H9 (cell line): ENCODE data around the gene RASGEF1C. TPM values are rescaled to one million over a fixed set of nuclear protein-coding genes. Genes with fewer than 3 reads are reported as not detected.

Experiments
- DNase-seq: peaks from one replicate; pipeline ENCODE4 v3.0.0-alpha.2; 2017
- H2AFZ ChIP-seq: one replicate; pipeline ENCODE4 v1.6.1; 2013; ENCODE audit warnings: mild to moderate bottlenecking, low read length, control low read depth, moderate library complexity
- H2AK5ac ChIP-seq: 2 replicates; pipeline ENCODE4 v1.6.1; 2013; ENCODE audit warnings: low read length, control low read depth, mixed read lengths; ENCODE audit not compliant: insufficient read length
- H2BK120ac ChIP-seq: one replicate; pipeline ENCODE4 v1.6.1; 2013; ENCODE audit warnings: low read depth, mild to moderate bottlenecking, low read length, control low read depth, inconsistent platforms; ENCODE audit not compliant: poor library complexity, severe bottlenecking
- H2BK12ac ChIP-seq: 2 replicates; pipeline ENCODE4 v1.6.1; 2013; ENCODE audit warnings: low read length, control low read depth, mixed read lengths, low read depth; ENCODE audit not compliant: insufficient read length
- H2BK15ac ChIP-seq: 2 replicates; pipeline ENCODE4 v1.6.1; 2013; ENCODE audit warnings: low read depth, low read length, control low read depth
- H2BK20ac ChIP-seq: one replicate; pipeline ENCODE4 v1.6.1; 2013; ENCODE audit warnings: low read depth, mild to moderate bottlenecking, low read length, control low read depth, inconsistent platforms; ENCODE audit not compliant: poor library complexity, severe bottlenecking
- H2BK5ac ChIP-seq: 2 replicates; pipeline ENCODE4 v1.6.1; 2013; ENCODE audit warnings: low read length, control low read depth, mixed read lengths; ENCODE audit not compliant: insufficient read length
- H3K14ac ChIP-seq: 2 replicates; pipeline ENCODE4 v1.6.1; 2013; ENCODE audit warnings: low read length, control low read depth; ENCODE audit not compliant: insufficient read depth
- H3K18ac ChIP-seq: 2 replicates; pipeline ENCODE4 v1.6.1; 2013; ENCODE audit warnings: low read depth, mild to moderate bottlenecking, mixed read lengths, low read length, control low read depth; ENCODE audit not compliant: insufficient read length
- H3K23ac ChIP-seq: 2 replicates; pipeline ENCODE4 v1.6.1; 2013; ENCODE audit warnings: low read length, control low read depth, mixed read lengths, low read depth; ENCODE audit not compliant: insufficient read length
- H3K23me2 ChIP-seq: 2 replicates; pipeline ENCODE4 v1.6.1; 2013; ENCODE audit warnings: low read depth, mild to moderate bottlenecking, mixed read lengths, low read length, control low read depth; ENCODE audit not compliant: insufficient read length, poor library complexity, severe bottlenecking
- H3K27ac ChIP-seq: 2 replicates; pipeline ENCODE4 v1.5.1; 2013; ENCODE audit warnings: low read length, control low read depth, mixed read lengths, low read depth; ENCODE audit not compliant: insufficient read length
- H3K27me3 ChIP-seq: 2 replicates; pipeline ENCODE4 v1.6.1; 2013; ENCODE audit warnings: low read length, control low read depth, inconsistent platforms; ENCODE audit not compliant: insufficient read depth
- H3K4ac ChIP-seq: 2 replicates; pipeline ENCODE4 v1.6.1; 2013; ENCODE audit warnings: low read depth, mild to moderate bottlenecking, control low read depth, inconsistent platforms, low read length, moderate library complexity
- H3K4me1 ChIP-seq: 2 replicates; pipeline ENCODE4 v1.6.1; 2013; ENCODE audit warnings: low read length, control low read depth, inconsistent platforms; ENCODE audit not compliant: insufficient read depth
- H3K4me2 ChIP-seq: 2 replicates; pipeline ENCODE4 v1.6.1; 2013; ENCODE audit warnings: low read length, control low read depth, mixed read lengths; ENCODE audit not compliant: insufficient read length, insufficient read depth
- H3K56ac ChIP-seq: 2 replicates; pipeline ENCODE4 v1.6.1; 2013; ENCODE audit warnings: low read depth, mild to moderate bottlenecking, mixed read lengths, low read length, control low read depth; ENCODE audit not compliant: insufficient read length
- H3K79me1 ChIP-seq: 2 replicates; pipeline ENCODE4 v1.6.1; 2013; ENCODE audit warnings: low read depth, mild to moderate bottlenecking, moderate library complexity, low read length, control low read depth, inconsistent platforms; ENCODE audit not compliant: insufficient read depth, poor library complexity, severe bottlenecking
- H3K79me2 ChIP-seq: 2 replicates; pipeline ENCODE4 v1.6.1; 2013; ENCODE audit warnings: low read length, control low read depth, inconsistent platforms; ENCODE audit not compliant: insufficient read depth
- H3K9ac ChIP-seq: 2 replicates; pipeline ENCODE4 v1.6.1; 2013; ENCODE audit warnings: low read length, control low read depth, mixed read lengths; ENCODE audit not compliant: insufficient read length; ENCODE audit errors: extremely low read depth
- H3K9me3 ChIP-seq: one replicate; pipeline ENCODE4 v1.6.1; 2013; ENCODE audit warnings: low read depth, low read length, inconsistent platforms; ENCODE audit not compliant: control insufficient read depth
- H3T11ph ChIP-seq: one replicate; pipeline ENCODE4 v1.6.1; 2013; ENCODE audit warnings: mild to moderate bottlenecking, low read length, control low read depth, inconsistent platforms
- H4K20me1 ChIP-seq: one replicate; pipeline ENCODE4 v1.6.1; 2013; ENCODE audit not compliant: control insufficient read depth, insufficient read length, insufficient read depth
- H4K5ac ChIP-seq: 2 replicates; pipeline ENCODE4 v1.6.1; 2013; ENCODE audit warnings: low read depth, mild to moderate bottlenecking, mixed read lengths, low read length, control low read depth; ENCODE audit not compliant: insufficient read length
- H4K8ac ChIP-seq: replicated peaks from 2 replicates; pipeline ENCODE4 v1.6.1; 2013; ENCODE audit warnings: low read length, control low read depth, mixed read lengths, low read depth; ENCODE audit not compliant: insufficient read length
- H4K91ac ChIP-seq: 2 replicates; pipeline ENCODE4 v1.6.1; 2013; ENCODE audit warnings: low read depth, mild to moderate bottlenecking, moderate library complexity, mixed read lengths, low read length, control low read depth; ENCODE audit not compliant: insufficient read length
- H3K27ac Mint-ChIP-seq, 3 experiments: 2 replicates in 2 of 3; 3 replicates in 1 of 3; pipeline ENCODE4 v1.8.0; 2020 to 2021; ENCODE audit warnings: mixed read lengths in 3 of 3, mild to moderate bottlenecking in 1 of 3, moderate library complexity in 1 of 3
- H3K27me3 Mint-ChIP-seq: 2 replicates; pipeline ENCODE4 v1.8.0; 2021; ENCODE audit warnings: low read depth, mild to moderate bottlenecking, moderate library complexity, mixed read lengths
- H3K36me3 Mint-ChIP-seq, 3 experiments: 2 replicates in 2 of 3; 3 replicates in 1 of 3; pipeline ENCODE4 v1.8.0; 2020 to 2021; ENCODE audit warnings: low read depth in 3 of 3, mixed read lengths in 3 of 3; ENCODE audit not compliant: insufficient read depth in 1 of 3
- H3K4me1 Mint-ChIP-seq, 2 experiments: 2 replicates each; pipeline ENCODE4 v1.8.0; 2020; ENCODE audit warnings: mixed read lengths in 2 of 2
- H3K4me3 Mint-ChIP-seq, 2 experiments: 2 replicates in 1 of 2; 3 replicates in 1 of 2; pipeline ENCODE4 v1.8.0; 2020 to 2021; ENCODE audit warnings: mild to moderate bottlenecking in 2 of 2, mixed read lengths in 2 of 2, moderate library complexity in 1 of 2
- H3K9me3 Mint-ChIP-seq, 2 experiments: 2 replicates in 1 of 2; 3 replicates in 1 of 2; pipeline ENCODE4 v1.8.0; 2020; ENCODE audit warnings: mild to moderate bottlenecking in 2 of 2, mixed read lengths in 2 of 2, moderate library complexity in 1 of 2
- CTCF ChIP-seq: fragments of 200-600 bp; sonication (generic); conservative IDR thresholded peaks from 3 replicates; pipeline ENCODE4 v1.8.0; 2021; ENCODE audit warnings: antibody characterized with exemption, mild to moderate bottlenecking
- WGBS: extraction: QIAGEN DNeasy Blood & Tissue Kit; methylation state at CpG from one replicate; pipeline ENCODE4 v1.1.7; 2013; ENCODE audit warnings: missing lambda C conversion rate, low lambda C conversion rate, mixed read lengths; ENCODE audit not compliant: insufficient read length; ENCODE audit errors: extremely low coverage; 5-methylcytosine and 5-hydroxymethylcytosine counted together
- total RNA-seq: library from RNA; stranded (reverse); gene quantifications from 2 replicates; pipeline ENCODE4 v1.2.1, GENCODE V29; 2021

Gene RASGEF1C
- total RNA-seq, 1 experiment from 2014 or later: 0.83 TPM

GRCh38 chr5:180173875-180174586 is 35.0 kb downstream of the RASGEF1C start:
- TF ChIP-seq CTCF: no peak
- H3K14ac ChIP-seq: no peak overlapping the region
- no peak overlapping the region for H2AFZ ChIP-seq
- Mint-ChIP-seq H3K27ac (no peak overlapping the region; a peak in 1 of 7 replicates), H3K36me3 (no peaks in the 10 kb centered on the region), H3K4me1 (peaks cover 7 to 23% of the 10 kb centered on the region in 2 experiments), H3K27me3 (no peaks in the 10 kb centered on the region), H3K4me3 (peak overlapping the region in 1 of 2 experiments; percentile 25; a peak in 1 of 5 replicates), H3K9me3 (no peaks in the 10 kb centered on the region)
- H2BK12ac ChIP-seq: no peak overlapping the region
- H3K27ac ChIP-seq: no peak overlapping the region
- no peak overlapping the region for H2AK5ac ChIP-seq
- no peak for DNase-seq
- H2BK5ac ChIP-seq: no peak overlapping the region
- peak overlapping the region; percentile 47 for H4K8ac ChIP-seq
- H3T11ph ChIP-seq: no peak overlapping the region
- no peak overlapping the region for H3K4ac ChIP-seq
- H3K9me3 ChIP-seq: no peaks in the 10 kb centered on the region
- no peak overlapping the region for H2BK120ac ChIP-seq
- no peak overlapping the region for H4K91ac ChIP-seq
- no peaks in the 10 kb centered on the region; the same call in 1 of the 2 replicates for H3K4me1 ChIP-seq
- WGBS: no CpG with 5 or more reads among the region's 27 CpGs
- H3K79me2 ChIP-seq: no peaks in the 10 kb centered on the region
- no peaks in the 10 kb centered on the region for H4K20me1 ChIP-seq
- no peak overlapping the region for H3K18ac ChIP-seq
- H3K23ac ChIP-seq: no peak overlapping the region
- H3K79me1 ChIP-seq: no peaks in the 10 kb centered on the region
- no peak overlapping the region for H2BK15ac ChIP-seq
- no peaks in the 10 kb centered on the region for H3K27me3 ChIP-seq
- no peak overlapping the region for H3K9ac ChIP-seq
- H3K56ac ChIP-seq: no peak overlapping the region
- no peak overlapping the region for H2BK20ac ChIP-seq
- H3K23me2 ChIP-seq: no peaks in the 10 kb centered on the region
- H3K4me2 ChIP-seq: no peak overlapping the region
- H4K5ac ChIP-seq: no peak overlapping the region
